Ovary (tissue), 3 donors: ENCODE measurements around the gene MT1G.

Source experiments
- EP300 ChIP-seq: sonication (generic); formaldehyde crosslinking; IDR thresholded peaks from one replicate; pipeline ENCODE4 v1.6.1; 2017; ENCODE audit warnings: antibody characterized with exemption
- POLR2A ChIP-seq: fragments of 450-650 bp; IDR thresholded peaks from one replicate; pipeline ENCODE4 v1.6.1; 2017; ENCODE audit warnings: antibody characterized with exemption, mild to moderate bottlenecking, moderate library complexity
- TF ChIP-seq, protein P1 (sequence below), 3 donors: fragments of 450-650 bp in 2 of 3; fragments of 200-600 bp in 1 of 3; IDR thresholded peaks; one replicate each; pipeline versions ENCODE4 v1.5.1 to v1.8.0; 2016 to 2022; ENCODE audit warnings: antibody characterized with exemption in 3 of 3, mild to moderate bottlenecking in 1 of 3
- donor health status: DM: no; HTN: no; CAD: no.

DNA sequence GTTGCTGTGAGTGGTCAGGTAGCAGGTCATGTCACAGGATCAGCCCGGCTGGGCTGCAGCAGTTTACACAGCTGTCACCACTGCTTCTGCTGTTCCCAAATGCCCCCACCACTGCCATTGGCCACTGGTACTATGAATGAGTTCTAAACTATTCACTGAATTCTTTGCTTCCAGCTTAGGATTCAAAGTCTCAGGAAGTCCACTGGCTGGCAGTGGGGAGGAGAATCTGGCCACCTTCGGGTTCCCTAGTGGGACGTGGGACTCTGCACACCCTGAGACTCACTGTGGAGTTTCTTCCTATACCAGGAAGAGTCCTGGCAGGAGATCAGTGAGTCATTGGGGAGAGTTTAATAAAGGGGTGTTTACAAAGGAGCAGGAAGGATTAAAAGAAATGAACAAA lies 21.3 kb upstream of the MT1G start:
- TF ChIP-seq, protein P1, sequence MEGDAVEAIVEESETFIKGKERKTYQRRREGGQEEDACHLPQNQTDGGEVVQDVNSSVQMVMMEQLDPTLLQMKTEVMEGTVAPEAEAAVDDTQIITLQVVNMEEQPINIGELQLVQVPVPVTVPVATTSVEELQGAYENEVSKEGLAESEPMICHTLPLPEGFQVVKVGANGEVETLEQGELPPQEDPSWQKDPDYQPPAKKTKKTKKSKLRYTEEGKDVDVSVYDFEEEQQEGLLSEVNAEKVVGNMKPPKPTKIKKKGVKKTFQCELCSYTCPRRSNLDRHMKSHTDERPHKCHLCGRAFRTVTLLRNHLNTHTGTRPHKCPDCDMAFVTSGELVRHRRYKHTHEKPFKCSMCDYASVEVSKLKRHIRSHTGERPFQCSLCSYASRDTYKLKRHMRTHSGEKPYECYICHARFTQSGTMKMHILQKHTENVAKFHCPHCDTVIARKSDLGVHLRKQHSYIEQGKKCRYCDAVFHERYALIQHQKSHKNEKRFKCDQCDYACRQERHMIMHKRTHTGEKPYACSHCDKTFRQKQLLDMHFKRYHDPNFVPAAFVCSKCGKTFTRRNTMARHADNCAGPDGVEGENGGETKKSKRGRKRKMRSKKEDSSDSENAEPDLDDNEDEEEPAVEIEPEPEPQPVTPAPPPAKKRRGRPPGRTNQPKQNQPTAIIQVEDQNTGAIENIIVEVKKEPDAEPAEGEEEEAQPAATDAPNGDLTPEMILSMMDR (IDR thresholded peaks at IDR 0.05), result no peak
- no peak for TF ChIP-seq EP300
- no peak for TF ChIP-seq POLR2A
